HG03378 (cell line): Measurements from ENCODE around the gene MIA2.
"Not testable (repeated sequence)": the region's sequence is repeated elsewhere in the genome, so short reads cannot be mapped to it uniquely, and the experiment has no call there.

Source experiments
- ATAC-seq: cut with Tn5 transposase; IDR thresholded peaks from one replicate; pipeline ENCODE4 v1.9.1; 2021; ENCODE audit warnings: mild to moderate bottlenecking, moderate library complexity; ENCODE audit not compliant: unreplicated experiment

The MIA2 gene

DNA sequence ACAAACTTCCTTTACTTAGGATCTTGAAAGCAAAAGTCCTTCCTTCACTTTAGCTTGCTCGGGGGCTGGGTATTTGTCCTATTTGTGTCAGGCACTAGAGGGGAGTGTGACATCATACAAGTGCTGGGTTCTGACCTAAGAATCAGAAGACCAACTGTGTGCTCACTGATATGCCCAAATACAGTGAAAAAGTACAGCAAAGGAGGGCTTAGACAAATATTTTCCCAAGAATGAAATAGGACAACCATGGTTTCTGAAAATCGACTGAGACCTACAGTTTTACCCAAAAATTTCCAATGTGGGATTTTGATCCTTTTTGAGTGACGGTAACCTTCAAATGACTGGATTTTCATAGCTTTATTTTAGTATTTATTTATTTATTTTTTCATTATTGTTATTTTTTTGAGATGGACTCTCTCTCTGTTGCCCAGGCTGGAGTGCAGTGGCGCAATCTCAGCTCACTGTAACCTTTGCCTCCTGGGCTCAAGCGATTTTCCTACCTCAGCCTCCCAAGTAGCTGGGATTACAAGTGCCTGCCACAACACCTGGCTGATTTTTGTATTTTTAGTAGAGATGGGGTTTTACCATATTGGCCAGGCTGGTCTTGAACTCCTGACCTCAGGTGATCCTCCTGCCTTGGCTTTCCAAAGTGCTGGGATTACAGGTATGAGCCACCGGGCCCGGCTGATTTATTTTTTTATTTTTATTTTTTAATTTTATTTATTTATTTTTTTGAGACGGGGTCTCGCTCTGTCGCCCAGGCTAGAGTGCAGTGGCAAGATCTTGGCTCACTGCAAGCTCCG is 1.8 kb upstream of the MIA2 start:
- ATAC-seq, result peak; percentile 69

DNA sequence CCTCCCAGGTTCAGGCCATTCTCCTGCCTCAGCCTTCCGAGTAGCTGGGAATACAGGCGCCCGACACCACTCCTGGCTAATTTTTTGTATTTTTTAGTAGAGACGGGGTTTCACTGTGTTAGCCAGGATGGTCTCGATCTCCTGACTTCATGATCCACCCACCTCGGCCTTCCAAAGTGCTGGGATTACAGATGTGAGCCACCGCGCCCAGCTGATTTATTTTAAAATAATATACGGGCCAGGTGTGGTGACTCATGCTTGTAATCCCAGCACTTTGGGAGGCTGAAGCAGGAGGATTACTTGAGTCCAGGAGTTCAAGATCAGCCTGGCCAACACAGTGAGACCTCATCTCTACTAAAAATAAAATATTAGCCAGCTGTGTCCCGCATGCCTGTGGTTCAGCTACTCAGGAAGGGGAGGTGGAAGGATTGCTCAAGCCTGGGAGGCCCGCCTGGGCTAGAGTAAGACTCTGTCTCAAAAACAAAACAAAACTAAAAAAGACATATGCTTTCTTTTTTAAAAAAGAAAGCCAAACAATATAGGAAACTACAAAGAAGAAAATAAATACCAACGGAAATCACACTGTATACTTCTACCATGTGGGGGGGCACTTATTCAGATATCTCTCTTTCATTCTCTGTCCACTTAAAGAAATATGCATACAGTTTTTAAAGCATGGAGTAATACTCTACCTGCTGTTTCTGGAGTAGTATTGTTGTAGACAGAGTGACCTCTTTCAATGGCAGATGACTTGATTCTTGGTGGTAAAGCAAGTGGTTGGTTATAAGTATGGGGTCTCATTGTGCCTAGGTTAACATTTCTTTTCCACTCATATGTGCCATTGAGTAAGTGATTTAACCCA is 930 bp upstream of the MIA2 start:
- no peak for ATAC-seq

DNA sequence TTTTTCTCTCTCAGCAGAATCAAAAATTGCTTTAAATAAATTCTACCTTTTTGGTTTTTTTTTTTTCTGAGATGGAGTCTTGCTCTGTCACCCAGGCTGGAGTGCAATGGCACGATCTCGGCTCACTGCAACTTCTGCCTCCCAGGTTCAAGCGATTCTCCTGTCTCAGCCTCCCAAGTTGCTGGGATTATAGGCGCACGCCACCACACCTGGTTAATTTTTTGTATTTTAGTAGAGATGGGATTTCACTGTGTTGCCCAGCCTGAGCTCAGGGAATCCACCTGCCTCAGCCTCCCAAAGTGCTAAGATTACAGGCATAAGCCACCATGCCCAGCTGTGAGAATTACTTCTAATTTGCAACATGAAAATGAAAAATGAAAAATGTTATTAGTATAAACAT is 1.3 kb downstream of the MIA2 start:
- not testable (repeated sequence) for ATAC-seq

DNA sequence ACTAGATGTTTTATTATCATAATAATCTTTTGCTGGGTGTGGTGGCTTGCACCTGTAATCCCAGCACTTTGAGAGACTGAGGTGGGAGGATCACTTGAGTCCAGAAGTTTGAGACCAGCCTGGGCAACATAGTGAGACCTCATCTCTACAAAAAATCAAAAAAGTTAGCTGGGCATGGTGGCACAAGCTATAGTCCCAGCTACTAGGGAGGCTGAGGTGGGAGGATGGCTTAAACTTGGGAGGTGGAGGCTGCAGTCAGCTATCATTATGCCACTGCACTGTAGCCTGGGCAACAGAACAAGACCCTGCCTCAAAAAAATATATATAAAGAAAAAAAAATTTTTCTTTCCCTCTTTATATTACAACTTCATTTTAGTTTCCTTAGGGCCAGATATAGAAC is 1.8 kb downstream of the MIA2 start:
- not testable (repeated sequence) for ATAC-seq

GRCh38 chr14:39240769-39241168 is 7.1 kb downstream of the MIA2 start:
- no peak for ATAC-seq

- no peak for ATAC-seq
Measured at GRCh38 chr14:39241637-39242036, 7.9 kb downstream of the MIA2 start.

GRCh38 chr14:39243831-39244230 is 10.1 kb downstream of the MIA2 start:
- no peak for ATAC-seq

DNA sequence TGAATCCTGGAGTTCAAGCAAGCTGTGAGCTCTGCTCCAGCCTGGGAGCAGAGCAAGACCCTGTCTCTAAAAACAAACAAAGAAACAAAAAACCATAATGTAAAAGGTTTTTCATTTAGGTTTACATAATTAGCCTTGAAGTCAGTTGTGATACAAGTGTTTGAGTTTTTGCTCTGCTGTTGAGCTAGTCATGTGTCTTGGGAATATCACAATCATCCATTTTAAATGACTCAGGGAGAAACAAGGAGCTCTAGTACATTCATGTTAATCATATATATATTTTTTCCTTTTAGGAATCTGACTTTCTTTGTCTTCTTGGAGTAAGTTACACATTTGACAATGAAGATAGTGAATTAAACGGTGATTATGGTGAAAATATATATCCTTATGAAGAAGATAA is 12.9 kb downstream of the MIA2 start:
- ATAC-seq, result no peak

GRCh38 chr14:39247256-39247655 is 13.5 kb downstream of the MIA2 start:
- ATAC-seq, result no peak

GRCh38 chr14:39251547-39251946 is 17.8 kb downstream of the MIA2 start:
- no peak for ATAC-seq

GRCh38 chr14:39257388-39257787 is 23.7 kb downstream of the MIA2 start:
- ATAC-seq, result not testable (repeated sequence)

- no peak for ATAC-seq
Measured at GRCh38 chr14:39258782-39259545, 25.2 kb downstream of the MIA2 start.

DNA sequence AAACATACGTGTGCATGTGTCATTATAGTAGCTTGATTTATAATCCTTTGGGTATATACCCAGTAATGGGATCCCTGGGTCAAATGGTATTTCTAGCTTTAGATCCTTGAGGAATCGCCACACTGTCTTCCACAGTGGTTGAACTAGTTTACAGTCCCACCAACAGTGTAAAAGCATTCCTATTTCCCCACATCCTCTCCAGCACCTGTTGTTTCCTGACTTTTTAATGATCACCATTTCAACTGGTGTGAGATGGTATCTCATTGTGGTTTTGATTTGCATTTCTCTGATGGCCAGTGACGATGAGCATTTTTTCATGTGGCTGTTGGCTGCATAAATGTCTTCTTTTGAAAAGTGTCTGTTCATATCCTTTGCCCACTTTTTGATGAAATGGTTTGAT is 26.4 kb downstream of the MIA2 start:
- not testable (repeated sequence) for ATAC-seq

GRCh38 chr14:39262214-39262613 is 28.5 kb downstream of the MIA2 start:
- not testable (repeated sequence) for ATAC-seq

DNA sequence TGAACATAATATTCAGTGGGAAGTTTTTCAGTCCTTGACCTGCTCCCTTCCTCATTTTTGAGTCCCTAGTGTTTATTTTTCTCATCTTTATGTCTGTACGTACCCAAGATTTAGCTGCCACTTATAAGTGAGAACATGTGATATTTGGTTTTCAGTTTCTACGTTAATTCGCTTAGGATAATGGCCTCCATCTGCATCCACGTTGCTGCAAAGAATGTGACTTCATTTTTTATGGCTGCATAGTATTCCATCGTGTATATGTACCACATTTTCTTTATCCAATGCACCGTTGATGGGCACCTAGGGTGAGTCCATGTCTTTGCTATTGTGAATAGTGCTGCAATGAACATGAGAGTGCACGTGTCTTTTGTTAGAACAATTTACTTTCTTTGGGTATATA is 30.3 kb downstream of the MIA2 start:
- ATAC-seq, result no peak

DNA sequence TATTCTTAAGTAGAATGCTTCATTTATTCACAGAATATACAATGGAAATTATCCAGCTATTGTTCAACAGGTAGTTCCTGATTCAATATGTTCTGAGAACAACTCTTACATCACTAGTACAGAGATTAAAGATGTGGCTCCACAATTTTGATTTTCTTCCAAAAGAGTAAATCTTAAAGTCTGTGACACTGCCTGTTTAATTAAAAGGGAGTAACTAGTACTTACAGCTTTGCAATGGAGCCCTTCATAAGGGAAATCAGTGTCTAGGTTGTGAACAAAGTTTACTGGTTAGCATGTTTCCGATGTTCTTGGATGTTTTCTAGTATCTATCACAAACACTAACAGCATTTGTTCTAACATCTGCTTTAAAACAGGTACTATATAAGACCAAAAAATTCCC is 30.8 kb downstream of the MIA2 start:
- ATAC-seq, result no peak

GRCh38 chr14:39265033-39265432 is 31.3 kb downstream of the MIA2 start:
- ATAC-seq, result no peak

- ATAC-seq, result no peak
Measured at GRCh38 chr14:39265806-39266524, 32.2 kb downstream of the MIA2 start.

GRCh38 chr14:39266525-39266870 is 32.8 kb downstream of the MIA2 start:
- peak; percentile 30 for ATAC-seq

- peak; percentile 74 for ATAC-seq
Measured at GRCh38 chr14:39266871-39267607, 33.3 kb downstream of the MIA2 start.
